Keratinocyte (primary cell): ENCODE results near the gene DDIT3.
"Not testable (repeated sequence)": the region's sequence is repeated elsewhere in the genome, so short reads cannot be mapped to it uniquely, and the experiment has no call there.

ENCODE experiments used
- EZH2 ChIP-seq: IDR thresholded peaks from one replicate; pipeline ENCODE4 v1.6.1; 2012; ENCODE audit warnings: inconsistent platforms, mild to moderate bottlenecking, low read length, moderate library complexity
- TF ChIP-seq, protein P1 (sequence below), 3 experiments: IDR thresholded peaks in 1 of 3; conservative IDR thresholded peaks in 1 of 3; optimal IDR thresholded peaks in 1 of 3; 2 replicates in 2 of 3; 3 replicates in 1 of 3; pipeline versions ENCODE3 to v1.5.1; 2011; ENCODE audit warnings: low read length in 3 of 3, mild to moderate bottlenecking in 3 of 3, moderate library complexity in 2 of 3, control low read depth in 1 of 3, inconsistent platforms in 1 of 3; ENCODE audit not compliant: insufficient read depth in 2 of 3; ENCODE audit errors: extremely low read depth in 1 of 3

DNA sequence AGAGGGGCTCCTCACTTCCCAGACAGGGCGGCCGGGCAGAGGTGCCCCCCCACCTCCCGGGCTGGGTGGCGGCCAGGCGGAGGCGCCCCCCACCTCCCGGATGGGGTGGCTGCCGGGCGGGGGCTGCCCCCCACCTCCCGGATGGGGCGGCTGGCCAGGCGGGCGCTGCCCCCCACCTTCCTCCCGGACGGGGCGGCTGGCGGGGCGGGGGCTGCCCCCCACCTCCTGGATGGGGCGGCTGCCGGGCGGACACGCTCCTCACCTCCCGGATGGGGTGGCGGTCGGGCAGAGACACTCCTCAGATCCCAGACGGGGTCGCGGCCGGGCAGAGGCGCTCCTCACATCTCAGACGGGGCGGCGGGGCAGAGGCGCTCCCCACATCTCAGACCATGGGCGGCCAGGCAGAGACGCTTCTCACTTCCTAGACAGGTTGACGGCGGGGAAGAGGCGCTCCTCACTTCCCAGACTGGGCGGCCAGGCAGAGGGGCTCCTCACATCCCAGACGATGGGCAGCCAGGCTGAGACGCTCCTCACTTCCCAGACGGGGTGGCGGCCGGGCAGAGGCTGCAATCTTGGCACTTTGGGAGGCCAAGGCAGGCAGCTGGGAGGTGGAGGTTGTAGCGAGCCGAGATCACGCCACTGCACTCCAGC is 25.1 kb downstream of the DDIT3 start:
- TF ChIP-seq EZH2, result not testable (repeated sequence)
- TF ChIP-seq, protein P1, sequence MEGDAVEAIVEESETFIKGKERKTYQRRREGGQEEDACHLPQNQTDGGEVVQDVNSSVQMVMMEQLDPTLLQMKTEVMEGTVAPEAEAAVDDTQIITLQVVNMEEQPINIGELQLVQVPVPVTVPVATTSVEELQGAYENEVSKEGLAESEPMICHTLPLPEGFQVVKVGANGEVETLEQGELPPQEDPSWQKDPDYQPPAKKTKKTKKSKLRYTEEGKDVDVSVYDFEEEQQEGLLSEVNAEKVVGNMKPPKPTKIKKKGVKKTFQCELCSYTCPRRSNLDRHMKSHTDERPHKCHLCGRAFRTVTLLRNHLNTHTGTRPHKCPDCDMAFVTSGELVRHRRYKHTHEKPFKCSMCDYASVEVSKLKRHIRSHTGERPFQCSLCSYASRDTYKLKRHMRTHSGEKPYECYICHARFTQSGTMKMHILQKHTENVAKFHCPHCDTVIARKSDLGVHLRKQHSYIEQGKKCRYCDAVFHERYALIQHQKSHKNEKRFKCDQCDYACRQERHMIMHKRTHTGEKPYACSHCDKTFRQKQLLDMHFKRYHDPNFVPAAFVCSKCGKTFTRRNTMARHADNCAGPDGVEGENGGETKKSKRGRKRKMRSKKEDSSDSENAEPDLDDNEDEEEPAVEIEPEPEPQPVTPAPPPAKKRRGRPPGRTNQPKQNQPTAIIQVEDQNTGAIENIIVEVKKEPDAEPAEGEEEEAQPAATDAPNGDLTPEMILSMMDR (optimal IDR thresholded peaks at IDR 0.05 in 1 of 3, IDR thresholded peaks at IDR 0.05 in 1 of 3, conservative IDR thresholded peaks at IDR 0.05 in 1 of 3; ENCODE audit: extremely low read depth in 1 of 3, insufficient read depth in 2 of 3, low read length in 3 of 3), result not testable (repeated sequence)
